ENCODE measurements around the gene LLGL1. TPM values are rescaled to one million over a fixed set of nuclear protein-coding genes. Genes with fewer than 3 reads are reported as not detected.

LLGL1 gene
- total RNA-seq, 2 donors from 2014 or later, result 6.6 to 11.4 TPM

- TF ChIP-seq POLR2A (IDR thresholded peaks at IDR 0.05) (no peak), CTCF (IDR thresholded peaks at IDR 0.05) (no peak)
- ATAC-seq, result no peak
- Histone ChIP-seq H3K9me3 (no peaks in the 10 kb centered on the region), H3K4me3 (no peak overlapping the region), H3K27me3 (no peaks in the 10 kb centered on the region), H3K27ac (no peak overlapping the region), H3K4me1 (peaks cover 15% of the 10 kb centered on the region), H3K36me3 (replicated peaks in 1 of 2; ENCODE audit: insufficient read depth in 1 of 2, low read depth in 2 of 2) (peaks cover 14 to 37% of the 10 kb centered on the region in 2 donors)
- no peak for DNase-seq
- intact Hi-C loops (cut with DNase I), result no loop called here
- 76 to 82% methylated on average over 5 to 15 of the region's 15 CpGs for WGBS, 2 donors
Observed at GRCh38 chr17:18251204-18251603, 25.8 kb downstream of the LLGL1 start.

DNA sequence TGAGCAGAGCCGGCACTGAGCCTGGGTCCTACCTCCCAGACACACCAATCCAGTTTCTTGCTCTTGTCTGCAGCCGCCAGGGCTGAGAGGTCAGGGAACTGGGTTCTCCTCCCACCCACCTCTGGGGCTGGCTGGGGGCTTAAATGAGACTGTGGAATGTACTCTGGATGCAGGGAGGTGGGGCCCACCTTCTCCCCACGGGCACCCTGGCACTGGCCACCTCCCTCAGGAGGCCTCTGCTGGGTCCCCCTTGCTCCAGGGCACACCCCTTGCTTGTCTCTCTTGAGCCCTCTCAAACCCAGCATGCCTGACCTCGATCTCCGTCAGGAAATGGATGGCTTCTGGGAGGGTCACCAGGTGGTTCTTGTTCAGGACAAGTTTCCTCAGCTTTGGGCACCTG lies 26.7 kb downstream of the LLGL1 start:
- TF ChIP-seq CTCF (IDR thresholded peaks at IDR 0.05), result no peak
- intact Hi-C loops (cut with DNase I), result no loop called here
- H3K9me3 ChIP-seq, result no peaks in the 10 kb centered on the region
- H3K27me3 ChIP-seq, result no peaks in the 10 kb centered on the region
- H3K36me3 ChIP-seq (replicated peaks in 1 of 2; ENCODE audit: insufficient read depth in 1 of 2, low read depth in 2 of 2), result peaks cover 14 to 37% of the 10 kb centered on the region in 2 donors
- H3K27ac ChIP-seq, result no peak overlapping the region
- WGBS, 2 donors, result 76% methylated on average over 5 of the region's 5 CpGs; no CpG with 5 or more reads in 1 of the 2 donors
- ATAC-seq (no peak), DNase-seq (no peak)
- no peak overlapping the region for H3K4me3 ChIP-seq
- peaks cover 24% of the 10 kb centered on the region for H3K4me1 ChIP-seq

- Histone ChIP-seq H3K27ac (no peak overlapping the region), H3K27me3 (no peaks in the 10 kb centered on the region), H3K9me3 (no peaks in the 10 kb centered on the region), H3K4me1 (peaks cover 29% of the 10 kb centered on the region), H3K36me3 (replicated peaks in 1 of 2; ENCODE audit: insufficient read depth in 1 of 2, low read depth in 2 of 2) (peaks cover 14 to 37% of the 10 kb centered on the region in 2 donors), H3K4me3 (no peak overlapping the region)
- 81 to 82% methylated on average over 10 to 16 of the region's 16 CpGs for WGBS, 2 donors
- intact Hi-C loops (cut with DNase I), result no loop called here
- ATAC-seq, result no peak
- DNase-seq, result no peak
- TF ChIP-seq POLR2A (IDR thresholded peaks at IDR 0.05), result no peak
- no peak for TF ChIP-seq CTCF (IDR thresholded peaks at IDR 0.05)
Observed at GRCh38 chr17:18253187-18253884, 27.9 kb downstream of the LLGL1 start.

DNA sequence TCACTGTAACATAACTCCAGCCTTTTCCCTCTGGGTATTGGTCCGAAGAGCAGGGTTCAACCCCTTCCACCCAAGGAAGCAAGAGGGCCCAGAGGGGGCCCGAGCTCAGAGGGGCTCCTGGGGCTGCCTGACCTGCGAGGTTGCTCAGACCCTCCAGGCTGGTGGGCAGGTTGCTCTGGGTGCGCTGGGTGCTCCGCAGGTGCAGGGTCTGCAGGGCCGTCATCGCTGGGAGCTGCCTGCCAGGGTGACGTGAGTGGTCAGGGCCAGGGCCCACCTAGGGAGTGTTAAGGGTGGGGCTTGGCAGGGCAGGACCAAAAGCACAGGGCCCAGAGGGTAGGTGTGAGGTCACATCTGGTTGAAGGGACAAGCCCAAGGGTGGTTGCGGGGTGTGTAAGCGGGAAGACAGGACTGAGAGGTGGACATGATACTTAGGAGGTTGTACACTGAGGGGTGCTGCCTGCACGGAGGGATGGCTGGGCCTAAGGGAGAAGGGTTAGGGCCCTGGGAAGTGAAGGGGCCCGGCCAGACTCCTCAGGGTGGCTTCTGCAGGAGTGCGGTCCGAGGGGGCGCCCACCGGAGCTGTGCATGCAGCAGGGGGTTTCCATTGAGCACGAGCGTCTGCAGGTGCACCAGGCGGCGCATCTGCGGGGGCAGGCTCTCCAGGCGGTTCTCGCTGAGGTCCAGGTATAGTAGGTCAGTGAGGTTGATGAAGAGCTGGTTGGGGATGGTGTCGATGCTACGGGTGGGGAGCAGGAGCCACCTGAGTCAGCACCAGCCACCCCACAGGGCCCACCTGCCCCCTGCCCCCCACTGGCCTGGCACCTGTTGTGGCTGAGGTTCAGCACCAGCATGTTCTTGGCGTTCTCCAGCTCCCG lies 28.7 kb downstream of the LLGL1 start:
- Histone ChIP-seq H3K27me3 (no peaks in the 10 kb centered on the region), H3K4me3 (no peak overlapping the region), H3K36me3 (replicated peaks in 1 of 2; ENCODE audit: insufficient read depth in 1 of 2, low read depth in 2 of 2) (peaks cover 14 to 34% of the 10 kb centered on the region in 2 donors), H3K27ac (no peak overlapping the region), H3K4me1 (peaks cover 33% of the 10 kb centered on the region), H3K9me3 (no peaks in the 10 kb centered on the region)
- TF ChIP-seq CTCF (IDR thresholded peaks at IDR 0.05) (no peak), POLR2A (IDR thresholded peaks at IDR 0.05) (no peak)
- intact Hi-C loops (cut with DNase I), result no loop called here
- WGBS, 2 donors, result 87 to 89% methylated on average over 16 to 27 of the region's 27 CpGs
- DNase-seq, result no peak
- ATAC-seq, result no peak

Measured in body of pancreas (tissue), 4 donors.